ENCODE results near the gene KLKB1.

KLKB1 gene

DNA sequence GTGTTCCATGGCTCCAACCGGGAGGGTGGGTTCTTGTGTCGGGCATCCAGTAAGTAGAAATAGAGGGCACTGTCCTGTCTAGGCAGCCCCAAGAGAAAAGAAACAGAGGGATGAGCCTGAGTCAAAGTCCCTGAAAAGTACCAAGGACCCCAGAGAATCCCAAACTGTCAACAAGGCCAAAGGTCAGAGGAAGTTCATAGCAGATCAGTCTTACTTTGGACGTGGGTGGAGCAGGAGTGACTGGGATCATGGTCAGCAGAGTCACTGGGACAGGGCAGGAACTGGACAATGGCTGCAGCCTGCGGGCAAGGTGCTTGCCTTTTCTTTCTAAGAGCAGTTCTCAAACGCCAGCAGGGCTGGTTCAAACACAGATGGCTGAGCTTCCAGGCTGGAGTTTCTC is 56.0 kb downstream of the KLKB1 start:
- DNase-seq (ENCODE audit: low read depth): no peak
- no peak overlapping the region for H3K4me3 ChIP-seq (ENCODE audit: low read depth, low read length)
- TF ChIP-seq, protein P1, sequence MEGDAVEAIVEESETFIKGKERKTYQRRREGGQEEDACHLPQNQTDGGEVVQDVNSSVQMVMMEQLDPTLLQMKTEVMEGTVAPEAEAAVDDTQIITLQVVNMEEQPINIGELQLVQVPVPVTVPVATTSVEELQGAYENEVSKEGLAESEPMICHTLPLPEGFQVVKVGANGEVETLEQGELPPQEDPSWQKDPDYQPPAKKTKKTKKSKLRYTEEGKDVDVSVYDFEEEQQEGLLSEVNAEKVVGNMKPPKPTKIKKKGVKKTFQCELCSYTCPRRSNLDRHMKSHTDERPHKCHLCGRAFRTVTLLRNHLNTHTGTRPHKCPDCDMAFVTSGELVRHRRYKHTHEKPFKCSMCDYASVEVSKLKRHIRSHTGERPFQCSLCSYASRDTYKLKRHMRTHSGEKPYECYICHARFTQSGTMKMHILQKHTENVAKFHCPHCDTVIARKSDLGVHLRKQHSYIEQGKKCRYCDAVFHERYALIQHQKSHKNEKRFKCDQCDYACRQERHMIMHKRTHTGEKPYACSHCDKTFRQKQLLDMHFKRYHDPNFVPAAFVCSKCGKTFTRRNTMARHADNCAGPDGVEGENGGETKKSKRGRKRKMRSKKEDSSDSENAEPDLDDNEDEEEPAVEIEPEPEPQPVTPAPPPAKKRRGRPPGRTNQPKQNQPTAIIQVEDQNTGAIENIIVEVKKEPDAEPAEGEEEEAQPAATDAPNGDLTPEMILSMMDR (conservative IDR thresholded peaks at IDR 0.05; ENCODE audit: low read depth, low read length): no peak

DNA sequence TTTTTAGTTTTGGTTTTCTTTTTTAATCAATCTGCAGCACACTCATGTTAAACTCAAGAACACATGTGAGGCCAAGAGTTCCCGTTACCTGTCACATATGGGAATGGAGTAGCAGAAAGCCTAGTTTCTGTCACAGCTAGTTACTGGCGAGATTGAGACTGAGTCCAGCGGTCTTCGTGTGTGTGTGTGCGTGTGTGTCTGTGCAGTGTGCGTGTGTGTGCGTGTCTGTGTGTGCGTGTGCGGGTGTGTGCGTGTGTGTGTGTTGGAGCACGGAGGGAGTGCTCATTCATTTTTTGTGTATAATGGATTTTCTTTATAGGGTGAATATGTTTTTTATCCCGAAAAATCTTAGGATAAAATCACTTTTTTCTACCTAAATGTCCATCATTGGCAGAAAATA is 57.8 kb downstream of the KLKB1 start:
- no peak for DNase-seq (ENCODE audit: low read depth)
- TF ChIP-seq, protein P1 (conservative IDR thresholded peaks at IDR 0.05; ENCODE audit: low read depth, low read length): no peak
- H3K4me3 ChIP-seq (ENCODE audit: low read depth, low read length): no peak overlapping the region

DNA sequence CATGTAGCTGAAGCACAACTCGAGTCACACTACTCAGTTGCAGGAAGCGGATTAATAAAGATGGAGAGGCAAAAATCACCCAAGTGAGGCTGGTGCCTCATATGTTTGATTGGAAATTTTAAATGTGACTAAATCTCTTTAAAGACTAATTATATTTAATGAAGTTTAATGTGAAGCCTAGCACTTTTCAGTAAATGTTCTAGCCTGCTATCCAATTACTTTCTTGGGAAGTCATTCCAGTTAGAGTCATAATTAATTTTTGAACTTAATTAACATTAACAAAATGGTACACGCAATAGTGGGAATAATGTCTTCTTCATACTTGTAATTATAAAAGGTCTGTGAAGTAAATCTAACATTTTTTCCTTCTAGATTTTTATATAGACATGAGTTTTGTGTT is 59.3 kb downstream of the KLKB1 start:
- no peak overlapping the region for H3K4me3 ChIP-seq (ENCODE audit: low read depth, low read length)
- no peak for DNase-seq (ENCODE audit: low read depth)
- TF ChIP-seq, protein P1 (conservative IDR thresholded peaks at IDR 0.05; ENCODE audit: low read depth, low read length): no peak

DNA sequence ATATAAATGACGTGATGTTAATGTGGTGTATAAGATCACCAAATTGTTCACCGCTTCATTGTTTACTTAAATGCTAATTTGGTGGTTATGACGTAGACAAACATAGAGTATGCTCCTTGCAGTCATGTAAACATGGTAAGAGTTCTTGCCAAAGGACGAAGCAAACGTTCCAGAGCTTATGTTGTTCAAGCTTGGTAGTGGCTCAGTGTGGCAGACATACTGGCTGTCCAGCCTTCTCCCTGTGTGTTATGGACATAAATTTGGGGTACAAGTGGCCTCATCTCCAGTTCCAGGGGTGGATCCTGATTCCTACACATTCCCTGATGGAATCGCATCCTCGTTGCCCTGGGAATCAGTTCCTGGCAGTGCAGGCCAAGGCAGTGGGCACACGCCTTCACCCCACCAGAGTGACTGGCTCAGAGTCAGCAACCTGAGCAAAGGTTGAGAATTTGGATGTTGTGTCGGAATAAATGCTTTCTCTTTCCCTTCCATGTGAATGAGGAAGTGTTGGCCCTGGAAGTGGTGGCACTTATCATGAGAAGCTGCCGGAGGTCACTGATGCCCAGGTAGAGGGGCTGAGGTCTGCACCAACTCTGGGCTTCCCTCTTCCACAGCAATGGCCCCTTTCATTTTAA is 64.1 kb downstream of the KLKB1 start:
- H3K4me3 ChIP-seq (ENCODE audit: low read depth, low read length): no peak overlapping the region
- no peak for DNase-seq (ENCODE audit: low read depth)
- TF ChIP-seq, protein P1 (conservative IDR thresholded peaks at IDR 0.05; ENCODE audit: low read depth, low read length): no peak

DNA sequence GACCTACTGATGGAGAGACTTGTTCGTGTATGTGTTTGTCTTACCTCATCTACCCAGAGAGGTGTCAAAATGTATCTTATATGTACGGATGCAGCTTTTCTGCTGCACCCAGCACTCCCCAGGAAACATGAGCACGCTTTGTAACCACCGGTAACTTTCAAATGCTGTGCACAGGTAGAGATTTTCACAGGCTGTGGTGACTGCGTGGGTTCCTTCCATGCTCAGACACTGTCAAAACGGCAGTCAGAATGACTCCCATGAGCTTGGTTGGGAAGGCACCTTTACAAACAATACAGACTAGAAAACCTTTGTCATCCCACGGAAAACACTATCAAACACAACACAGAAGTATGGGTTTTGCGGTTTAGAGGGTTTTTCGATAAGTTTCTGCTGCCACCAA is 66.9 kb downstream of the KLKB1 start:
- no peak for DNase-seq (ENCODE audit: low read depth)
- no peak overlapping the region for H3K4me3 ChIP-seq (ENCODE audit: low read depth, low read length)
- TF ChIP-seq, protein P1 (conservative IDR thresholded peaks at IDR 0.05; ENCODE audit: low read depth, low read length): no peak

DNA sequence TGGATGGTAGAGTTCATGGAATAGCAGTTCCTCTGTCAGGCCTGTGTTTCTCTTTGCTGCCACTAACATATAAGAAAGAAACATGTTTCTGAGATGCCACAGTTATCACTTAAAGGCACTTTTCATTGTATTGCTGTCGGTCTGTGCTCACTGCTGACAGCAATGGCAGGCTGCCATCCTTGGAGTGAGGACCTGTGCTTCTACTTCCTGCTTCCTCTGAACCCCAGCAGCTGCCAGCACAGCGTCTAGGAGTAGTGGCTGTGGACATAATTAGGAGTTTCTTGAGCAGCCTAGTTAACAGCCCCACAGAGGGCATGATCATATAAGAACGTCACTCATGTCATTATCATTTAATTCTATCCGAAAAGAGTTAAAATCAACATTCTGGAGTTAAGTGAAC is 69.2 kb downstream of the KLKB1 start:
- TF ChIP-seq, protein P1 (conservative IDR thresholded peaks at IDR 0.05; ENCODE audit: low read depth, low read length): no peak
- H3K4me3 ChIP-seq (ENCODE audit: low read depth, low read length): no peak overlapping the region
- no peak for DNase-seq (ENCODE audit: low read depth)

DNA sequence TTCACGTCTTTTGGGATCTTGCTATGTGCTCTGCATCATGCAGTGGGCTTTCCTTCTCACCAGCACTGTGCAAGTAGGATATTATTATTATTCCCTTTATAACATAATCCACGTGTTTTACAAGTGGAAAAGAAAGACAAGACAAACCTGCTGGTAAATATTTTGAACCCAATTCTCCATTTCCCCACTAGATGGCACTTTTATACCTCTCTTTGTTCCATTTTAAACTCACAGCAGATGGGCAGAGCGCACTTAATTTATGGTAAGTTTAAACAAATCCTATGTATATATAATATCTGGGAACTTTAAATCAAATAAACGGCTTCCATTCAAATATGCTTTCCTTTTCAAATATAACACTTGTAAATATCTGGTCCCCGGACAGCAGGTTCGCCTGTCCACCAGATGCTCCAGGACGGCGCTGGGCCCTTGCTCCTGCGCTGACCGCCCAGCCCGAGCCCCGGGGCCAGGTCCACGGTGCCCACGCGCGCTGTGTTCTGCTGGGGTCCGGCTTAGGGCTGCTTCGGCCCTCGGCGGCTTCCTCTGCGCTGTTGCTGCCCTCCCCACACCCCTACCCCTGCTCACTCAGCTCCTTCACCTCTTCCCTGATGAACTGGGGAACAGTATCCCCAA is 69.8 kb downstream of the KLKB1 start:
- H3K4me3 ChIP-seq (ENCODE audit: low read depth, low read length): no peak overlapping the region
- peak; percentile 85 for DNase-seq (ENCODE audit: low read depth)
- TF ChIP-seq, protein P1 (conservative IDR thresholded peaks at IDR 0.05; ENCODE audit: low read depth, low read length): peak; percentile 65
